H9 (cell line): ENCODE results near the gene TSTD2. TPM values are rescaled to one million over a fixed set of nuclear protein-coding genes. Genes with fewer than 3 reads are reported as not detected.

Source experiments
- DNase-seq: peaks from one replicate; pipeline ENCODE4 v3.0.0-alpha.2; 2017
- H2AFZ ChIP-seq: one replicate; pipeline ENCODE4 v1.6.1; 2013; ENCODE audit warnings: mild to moderate bottlenecking, low read length, control low read depth, moderate library complexity
- H2AK5ac ChIP-seq: 2 replicates; pipeline ENCODE4 v1.6.1; 2013; ENCODE audit warnings: low read length, control low read depth, mixed read lengths; ENCODE audit not compliant: insufficient read length
- H2BK120ac ChIP-seq: one replicate; pipeline ENCODE4 v1.6.1; 2013; ENCODE audit warnings: low read depth, mild to moderate bottlenecking, low read length, control low read depth, inconsistent platforms; ENCODE audit not compliant: poor library complexity, severe bottlenecking
- H2BK12ac ChIP-seq: 2 replicates; pipeline ENCODE4 v1.6.1; 2013; ENCODE audit warnings: low read length, control low read depth, mixed read lengths, low read depth; ENCODE audit not compliant: insufficient read length
- H2BK15ac ChIP-seq: 2 replicates; pipeline ENCODE4 v1.6.1; 2013; ENCODE audit warnings: low read depth, low read length, control low read depth
- H2BK20ac ChIP-seq: one replicate; pipeline ENCODE4 v1.6.1; 2013; ENCODE audit warnings: low read depth, mild to moderate bottlenecking, low read length, control low read depth, inconsistent platforms; ENCODE audit not compliant: poor library complexity, severe bottlenecking
- H2BK5ac ChIP-seq: 2 replicates; pipeline ENCODE4 v1.6.1; 2013; ENCODE audit warnings: low read length, control low read depth, mixed read lengths; ENCODE audit not compliant: insufficient read length
- H3K14ac ChIP-seq: 2 replicates; pipeline ENCODE4 v1.6.1; 2013; ENCODE audit warnings: low read length, control low read depth; ENCODE audit not compliant: insufficient read depth
- H3K18ac ChIP-seq: 2 replicates; pipeline ENCODE4 v1.6.1; 2013; ENCODE audit warnings: low read depth, mild to moderate bottlenecking, mixed read lengths, low read length, control low read depth; ENCODE audit not compliant: insufficient read length
- H3K23ac ChIP-seq: 2 replicates; pipeline ENCODE4 v1.6.1; 2013; ENCODE audit warnings: low read length, control low read depth, mixed read lengths, low read depth; ENCODE audit not compliant: insufficient read length
- H3K23me2 ChIP-seq: 2 replicates; pipeline ENCODE4 v1.6.1; 2013; ENCODE audit warnings: low read depth, mild to moderate bottlenecking, mixed read lengths, low read length, control low read depth; ENCODE audit not compliant: insufficient read length, poor library complexity, severe bottlenecking
- H3K27ac ChIP-seq: 2 replicates; pipeline ENCODE4 v1.5.1; 2013; ENCODE audit warnings: low read length, control low read depth, mixed read lengths, low read depth; ENCODE audit not compliant: insufficient read length
- H3K27me3 ChIP-seq: 2 replicates; pipeline ENCODE4 v1.6.1; 2013; ENCODE audit warnings: low read length, control low read depth, inconsistent platforms; ENCODE audit not compliant: insufficient read depth
- H3K4ac ChIP-seq: 2 replicates; pipeline ENCODE4 v1.6.1; 2013; ENCODE audit warnings: low read depth, mild to moderate bottlenecking, control low read depth, inconsistent platforms, low read length, moderate library complexity
- H3K4me1 ChIP-seq: 2 replicates; pipeline ENCODE4 v1.6.1; 2013; ENCODE audit warnings: low read length, control low read depth, inconsistent platforms; ENCODE audit not compliant: insufficient read depth
- H3K4me2 ChIP-seq: 2 replicates; pipeline ENCODE4 v1.6.1; 2013; ENCODE audit warnings: low read length, control low read depth, mixed read lengths; ENCODE audit not compliant: insufficient read length, insufficient read depth
- H3K56ac ChIP-seq: 2 replicates; pipeline ENCODE4 v1.6.1; 2013; ENCODE audit warnings: low read depth, mild to moderate bottlenecking, mixed read lengths, low read length, control low read depth; ENCODE audit not compliant: insufficient read length
- H3K79me1 ChIP-seq: 2 replicates; pipeline ENCODE4 v1.6.1; 2013; ENCODE audit warnings: low read depth, mild to moderate bottlenecking, moderate library complexity, low read length, control low read depth, inconsistent platforms; ENCODE audit not compliant: insufficient read depth, poor library complexity, severe bottlenecking
- H3K79me2 ChIP-seq: 2 replicates; pipeline ENCODE4 v1.6.1; 2013; ENCODE audit warnings: low read length, control low read depth, inconsistent platforms; ENCODE audit not compliant: insufficient read depth
- H3K9ac ChIP-seq: 2 replicates; pipeline ENCODE4 v1.6.1; 2013; ENCODE audit warnings: low read length, control low read depth, mixed read lengths; ENCODE audit not compliant: insufficient read length; ENCODE audit errors: extremely low read depth
- H3K9me3 ChIP-seq: one replicate; pipeline ENCODE4 v1.6.1; 2013; ENCODE audit warnings: low read depth, low read length, inconsistent platforms; ENCODE audit not compliant: control insufficient read depth
- H3T11ph ChIP-seq: one replicate; pipeline ENCODE4 v1.6.1; 2013; ENCODE audit warnings: mild to moderate bottlenecking, low read length, control low read depth, inconsistent platforms
- H4K20me1 ChIP-seq: one replicate; pipeline ENCODE4 v1.6.1; 2013; ENCODE audit not compliant: control insufficient read depth, insufficient read length, insufficient read depth
- H4K5ac ChIP-seq: 2 replicates; pipeline ENCODE4 v1.6.1; 2013; ENCODE audit warnings: low read depth, mild to moderate bottlenecking, mixed read lengths, low read length, control low read depth; ENCODE audit not compliant: insufficient read length
- H4K8ac ChIP-seq: replicated peaks from 2 replicates; pipeline ENCODE4 v1.6.1; 2013; ENCODE audit warnings: low read length, control low read depth, mixed read lengths, low read depth; ENCODE audit not compliant: insufficient read length
- H4K91ac ChIP-seq: 2 replicates; pipeline ENCODE4 v1.6.1; 2013; ENCODE audit warnings: low read depth, mild to moderate bottlenecking, moderate library complexity, mixed read lengths, low read length, control low read depth; ENCODE audit not compliant: insufficient read length
- H3K27ac Mint-ChIP-seq, 3 experiments: 2 replicates in 2 of 3; 3 replicates in 1 of 3; pipeline ENCODE4 v1.8.0; 2020 to 2021; ENCODE audit warnings: mixed read lengths in 3 of 3, mild to moderate bottlenecking in 1 of 3, moderate library complexity in 1 of 3
- H3K27me3 Mint-ChIP-seq: 2 replicates; pipeline ENCODE4 v1.8.0; 2021; ENCODE audit warnings: low read depth, mild to moderate bottlenecking, moderate library complexity, mixed read lengths
- H3K36me3 Mint-ChIP-seq, 3 experiments: 2 replicates in 2 of 3; 3 replicates in 1 of 3; pipeline ENCODE4 v1.8.0; 2020 to 2021; ENCODE audit warnings: low read depth in 3 of 3, mixed read lengths in 3 of 3; ENCODE audit not compliant: insufficient read depth in 1 of 3
- H3K4me1 Mint-ChIP-seq, 2 experiments: 2 replicates each; pipeline ENCODE4 v1.8.0; 2020; ENCODE audit warnings: mixed read lengths in 2 of 2
- H3K4me3 Mint-ChIP-seq, 2 experiments: 2 replicates in 1 of 2; 3 replicates in 1 of 2; pipeline ENCODE4 v1.8.0; 2020 to 2021; ENCODE audit warnings: mild to moderate bottlenecking in 2 of 2, mixed read lengths in 2 of 2, moderate library complexity in 1 of 2
- H3K9me3 Mint-ChIP-seq, 2 experiments: 2 replicates in 1 of 2; 3 replicates in 1 of 2; pipeline ENCODE4 v1.8.0; 2020; ENCODE audit warnings: mild to moderate bottlenecking in 2 of 2, mixed read lengths in 2 of 2, moderate library complexity in 1 of 2
- CTCF ChIP-seq: fragments of 200-600 bp; sonication (generic); conservative IDR thresholded peaks from 3 replicates; pipeline ENCODE4 v1.8.0; 2021; ENCODE audit warnings: antibody characterized with exemption, mild to moderate bottlenecking
- WGBS: extraction: QIAGEN DNeasy Blood & Tissue Kit; methylation state at CpG from one replicate; pipeline ENCODE4 v1.1.7; 2013; ENCODE audit warnings: missing lambda C conversion rate, low lambda C conversion rate, mixed read lengths; ENCODE audit not compliant: insufficient read length; ENCODE audit errors: extremely low coverage; 5-methylcytosine and 5-hydroxymethylcytosine counted together
- total RNA-seq: library from RNA; stranded (reverse); gene quantifications from 2 replicates; pipeline ENCODE4 v1.2.1, GENCODE V29; 2021

The TSTD2 gene
- total RNA-seq, 1 experiment from 2014 or later, result 23.5 TPM

- WGBS, result no CpG with 5 or more reads among the region's 1 CpG
These were observed 25.5 kb upstream of the TSTD2 start for GRCh38 chr9:97658707-97659106.

More at GRCh38 chr9:97658707-97659106, 25.5 kb upstream of the TSTD2 start:
- no peak overlapping the region for H3K56ac ChIP-seq
- H2BK20ac ChIP-seq, result no peak overlapping the region
- no peak for TF ChIP-seq CTCF
- H4K20me1 ChIP-seq, result no peaks in the 10 kb centered on the region
- no peak overlapping the region for H3T11ph ChIP-seq
- no peaks in the 10 kb centered on the region for H3K23me2 ChIP-seq
- no peak overlapping the region for H3K27ac Mint-ChIP-seq
- H3K4me3 Mint-ChIP-seq, result no peak overlapping the region
- no peak overlapping the region for H3K14ac ChIP-seq
- H3K9me3 Mint-ChIP-seq, result no peaks in the 10 kb centered on the region
- no peak overlapping the region for H4K91ac ChIP-seq
- H3K18ac ChIP-seq, result no peak overlapping the region
- no peak overlapping the region for H3K9ac ChIP-seq
- no peaks in the 10 kb centered on the region for H3K4me1 Mint-ChIP-seq
- H4K8ac ChIP-seq, result no peak overlapping the region
- H2BK12ac ChIP-seq, result no peak overlapping the region
- H2AFZ ChIP-seq, result no peak overlapping the region
- no peak overlapping the region for H4K5ac ChIP-seq
- H2BK5ac ChIP-seq, result no peak overlapping the region
- no peaks in the 10 kb centered on the region for H3K27me3 ChIP-seq
- H3K79me1 ChIP-seq, result no peaks in the 10 kb centered on the region
- no peak overlapping the region for H2BK120ac ChIP-seq
- H3K27me3 Mint-ChIP-seq, result no peaks in the 10 kb centered on the region
- H3K4me1 ChIP-seq, result no peaks in the 10 kb centered on the region
- H3K23ac ChIP-seq, result no peak overlapping the region
- H3K9me3 ChIP-seq, result no peaks in the 10 kb centered on the region
- no peak overlapping the region for H2BK15ac ChIP-seq
- no peak overlapping the region for H2AK5ac ChIP-seq
- no peaks in the 10 kb centered on the region for H3K79me2 ChIP-seq
- DNase-seq, result no peak
- no peak overlapping the region for H3K27ac ChIP-seq
- H3K4me2 ChIP-seq, result no peak overlapping the region
- H3K4ac ChIP-seq, result no peak overlapping the region
- peaks cover 33 to 93% (median 84%) of the 10 kb centered on the region in 3 experiments; a peak in 6 of 7 replicates for H3K36me3 Mint-ChIP-seq
